Activated CD4-positive, alpha-beta T cell treated with anti-CD3 and anti-CD28 coated beads, Interleukin-10, Interleukin-2, amounts not matched to agents 100 ng/mL and 50 ng/mL, durations not matched to agents 16 hours and 8 hours (primary cell): ENCODE data around the gene ATAD3C.
"Not testable (repeated sequence)": the region's sequence is repeated elsewhere in the genome, so short reads cannot be mapped to it uniquely, and the experiment has no call there.

Experiments
- DNase-seq: peaks from one replicate; pipeline ENCODE4 v3.0.0-alpha.2; 2020

ATAD3C gene

DNA sequence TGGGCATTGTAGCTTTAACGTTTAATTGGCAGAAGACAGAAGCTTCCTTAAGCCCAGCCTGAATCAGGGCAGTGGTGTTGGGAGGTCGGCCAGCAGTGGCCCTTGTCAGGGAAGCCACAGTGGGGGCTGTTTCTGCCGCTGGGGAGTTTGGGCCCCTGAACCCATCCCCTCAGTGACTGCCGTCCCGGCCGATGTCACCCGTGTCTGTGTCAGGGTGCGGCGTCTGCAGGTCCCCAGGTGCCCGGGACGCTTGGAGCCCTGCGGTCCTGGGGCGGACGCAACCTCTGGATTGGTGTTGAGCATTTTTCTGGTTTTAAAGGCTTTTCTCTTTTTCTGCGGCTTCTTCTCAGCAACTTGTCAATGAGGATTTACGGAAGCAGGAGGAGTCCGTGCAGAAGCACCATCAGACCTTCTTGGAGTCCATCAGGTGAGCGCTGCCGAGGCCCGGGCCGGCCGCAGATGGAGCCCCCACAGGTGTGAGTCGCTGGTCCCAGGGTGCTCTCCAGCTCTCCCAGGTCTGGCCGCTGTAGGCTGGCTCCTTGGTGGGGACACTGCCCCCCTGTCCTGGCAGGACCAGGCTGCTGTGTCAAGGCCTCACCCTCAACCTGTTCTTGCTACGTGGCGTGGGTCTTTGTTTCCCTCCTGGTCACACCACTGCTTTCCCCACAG lies 2.3 kb downstream of the ATAD3C start:
- DNase-seq: no peak

- DNase-seq: not testable (repeated sequence)
Measured at GRCh38 chr1:1452365-1452739, 2.9 kb downstream of the ATAD3C start.

GRCh38 chr1:1452882-1453281 lies 3.4 kb downstream of the ATAD3C start:
- no peak for DNase-seq

DNA sequence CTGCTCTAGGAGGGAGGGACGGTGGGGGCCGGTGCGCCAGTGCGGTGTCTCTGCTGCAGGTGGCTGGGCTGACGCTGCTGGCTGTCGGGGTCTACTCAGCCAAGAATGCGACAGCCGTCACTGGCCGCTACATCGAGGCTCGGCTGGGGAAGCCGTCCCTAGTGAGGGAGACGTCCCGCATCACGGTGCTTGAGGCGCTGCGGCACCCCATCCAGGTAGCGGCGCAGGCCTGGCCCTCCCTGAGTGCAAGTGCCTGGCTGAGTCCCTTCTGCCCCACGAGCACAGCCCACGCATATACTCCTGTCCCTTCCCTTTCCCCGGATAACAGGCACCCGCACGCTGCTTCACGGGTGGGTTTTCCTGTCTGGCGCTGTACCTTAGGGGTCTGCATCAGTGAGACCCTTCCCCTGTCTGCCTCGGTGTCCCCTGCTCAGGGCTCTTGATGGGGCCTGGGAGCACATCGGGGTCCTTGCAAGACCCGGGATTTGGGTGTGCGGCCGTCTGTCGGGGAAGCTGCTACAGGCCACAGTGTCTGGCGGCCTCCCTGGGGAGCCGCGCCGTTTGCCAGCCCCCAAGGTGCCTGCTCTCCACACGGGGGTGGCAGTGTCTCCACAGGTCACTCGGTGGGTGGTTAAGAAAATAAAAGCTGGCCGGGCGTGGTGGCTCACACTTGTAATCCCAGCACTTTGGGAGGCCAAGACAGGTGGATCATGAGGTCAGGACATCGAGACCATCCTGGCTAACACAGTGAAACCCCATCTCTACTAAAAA lies 5.0 kb downstream of the ATAD3C start:
- not testable (repeated sequence) for DNase-seq

- DNase-seq: no peak
Measured at GRCh38 chr1:1455366-1455884, 5.9 kb downstream of the ATAD3C start.

- DNase-seq: not testable (repeated sequence)
Measured at GRCh38 chr1:1455934-1456333, 6.4 kb downstream of the ATAD3C start.

GRCh38 chr1:1456683-1457255 lies 7.3 kb downstream of the ATAD3C start:
- DNase-seq: not testable (repeated sequence)

DNA sequence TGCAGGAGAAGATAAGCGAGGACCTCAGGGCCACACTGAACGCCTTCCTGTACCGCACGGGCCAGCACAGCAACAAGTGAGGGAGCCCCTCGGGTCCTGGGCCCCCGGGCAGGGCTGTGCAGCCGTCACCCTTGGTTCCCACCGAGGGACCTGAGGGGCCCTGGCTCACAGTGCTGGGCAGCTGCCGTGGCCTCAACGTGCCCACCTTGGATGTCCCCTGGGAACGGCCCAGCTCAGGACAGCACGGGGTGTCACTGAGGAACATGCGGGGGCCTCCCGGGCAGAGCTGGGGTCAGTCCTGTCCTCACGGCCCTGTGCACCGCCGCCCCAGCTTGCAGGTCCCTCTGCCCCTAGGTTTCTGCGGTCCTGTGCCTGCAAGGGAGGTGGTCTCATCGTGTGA lies 9.7 kb downstream of the ATAD3C start:
- DNase-seq: not testable (repeated sequence)

DNA sequence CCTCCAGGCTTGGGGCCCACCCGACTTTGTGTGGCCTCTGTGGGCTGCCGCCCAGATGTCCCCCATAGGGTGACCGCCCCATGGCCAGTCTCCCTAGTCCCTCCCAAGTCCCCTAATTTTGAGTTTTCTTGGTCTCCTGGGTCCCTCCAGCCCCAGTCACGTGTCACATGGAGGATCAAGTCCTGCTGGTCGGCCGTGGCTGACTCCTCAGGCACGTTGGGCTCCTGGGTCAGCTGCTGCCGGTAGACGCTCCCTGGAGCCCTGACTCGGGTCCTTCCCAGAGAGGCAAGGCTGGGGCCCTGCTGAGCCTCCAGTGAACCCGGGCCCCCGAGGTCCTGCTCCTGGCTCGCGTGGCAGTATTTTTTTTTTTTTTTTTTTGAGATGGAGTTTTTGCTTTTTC lies 10.2 kb downstream of the ATAD3C start:
- DNase-seq: not testable (repeated sequence)

DNA sequence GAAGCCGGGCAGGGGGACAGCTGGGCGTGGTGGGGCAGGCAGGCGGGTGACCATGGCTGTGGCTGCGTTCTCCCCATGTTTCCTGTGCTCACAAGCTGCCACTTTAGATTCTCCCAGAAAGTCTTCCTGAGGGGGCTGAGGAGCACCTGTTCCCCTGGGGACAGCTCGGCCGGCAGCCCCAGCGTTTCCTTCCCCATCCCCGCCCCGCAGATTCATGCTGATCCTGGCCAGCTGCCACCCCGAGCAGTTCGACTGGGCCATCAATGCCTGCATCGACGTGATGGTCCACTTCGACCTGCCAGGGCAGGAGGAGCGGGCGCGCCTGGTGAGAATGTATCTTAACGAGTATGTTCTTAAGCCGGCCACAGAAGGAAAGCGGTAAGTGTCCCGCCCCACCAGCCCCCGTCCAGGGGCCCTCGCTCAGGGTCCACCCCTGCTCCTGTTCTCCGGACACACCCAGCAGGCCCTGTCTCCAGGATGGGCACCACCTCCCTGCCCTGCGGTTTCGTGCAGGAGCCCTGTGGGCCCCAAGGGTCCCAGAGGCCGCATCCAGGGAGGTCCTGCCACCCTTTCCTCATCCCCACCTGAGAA lies 11.1 kb downstream of the ATAD3C start:
- DNase-seq: no peak

DNA sequence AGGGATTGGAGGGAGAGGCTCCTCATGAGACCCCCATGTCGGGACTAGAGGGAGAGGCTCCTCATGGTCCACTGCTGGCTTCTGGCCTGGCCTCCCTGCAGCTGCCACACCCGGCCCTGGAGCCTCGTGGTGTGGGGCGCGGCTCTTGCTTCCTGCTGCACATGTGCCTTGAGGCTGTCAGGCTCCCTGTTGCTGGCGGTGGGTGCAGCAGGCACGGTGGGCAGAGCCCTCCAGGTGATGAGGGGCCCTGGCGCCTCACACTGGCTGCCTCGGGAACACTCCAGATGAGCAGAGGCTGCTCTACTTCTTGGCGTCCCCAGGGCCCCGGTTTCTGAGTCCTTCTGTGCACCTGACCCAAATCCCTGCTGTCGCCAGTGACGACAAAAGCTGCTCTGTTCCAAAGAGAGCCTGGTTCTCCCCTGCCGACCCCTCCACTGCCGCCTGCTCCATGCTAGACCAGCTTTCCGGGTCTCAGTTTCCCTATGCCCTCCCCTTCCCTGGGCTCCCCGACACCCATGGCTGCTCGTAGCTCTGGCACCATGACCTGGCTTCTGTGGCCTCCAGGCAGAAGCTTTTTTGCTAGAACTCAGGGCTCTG lies 12.3 kb downstream of the ATAD3C start:
- no peak for DNase-seq

- no peak for DNase-seq
Measured at GRCh38 chr1:1462318-1462966, 13.0 kb downstream of the ATAD3C start.

DNA sequence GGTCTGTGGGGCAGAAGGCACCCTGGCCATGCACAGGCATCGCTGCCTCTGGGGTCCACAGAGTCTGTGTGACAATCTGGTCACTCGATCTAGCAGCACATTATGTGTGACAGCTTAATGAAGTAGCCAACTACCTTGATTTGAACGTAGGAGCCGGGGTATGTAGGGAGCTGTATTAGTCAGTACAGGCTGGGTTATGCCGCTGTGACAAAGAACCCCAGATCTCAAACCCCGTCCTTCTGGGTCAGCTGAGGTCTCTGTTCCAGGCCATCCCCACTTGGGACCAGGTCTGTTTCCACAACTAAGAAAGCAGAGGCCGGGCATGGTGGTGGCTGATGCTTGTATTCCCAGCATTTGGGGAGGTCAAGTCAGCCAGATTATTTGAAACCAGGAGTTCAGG lies 13.8 kb downstream of the ATAD3C start:
- DNase-seq: no peak

DNA sequence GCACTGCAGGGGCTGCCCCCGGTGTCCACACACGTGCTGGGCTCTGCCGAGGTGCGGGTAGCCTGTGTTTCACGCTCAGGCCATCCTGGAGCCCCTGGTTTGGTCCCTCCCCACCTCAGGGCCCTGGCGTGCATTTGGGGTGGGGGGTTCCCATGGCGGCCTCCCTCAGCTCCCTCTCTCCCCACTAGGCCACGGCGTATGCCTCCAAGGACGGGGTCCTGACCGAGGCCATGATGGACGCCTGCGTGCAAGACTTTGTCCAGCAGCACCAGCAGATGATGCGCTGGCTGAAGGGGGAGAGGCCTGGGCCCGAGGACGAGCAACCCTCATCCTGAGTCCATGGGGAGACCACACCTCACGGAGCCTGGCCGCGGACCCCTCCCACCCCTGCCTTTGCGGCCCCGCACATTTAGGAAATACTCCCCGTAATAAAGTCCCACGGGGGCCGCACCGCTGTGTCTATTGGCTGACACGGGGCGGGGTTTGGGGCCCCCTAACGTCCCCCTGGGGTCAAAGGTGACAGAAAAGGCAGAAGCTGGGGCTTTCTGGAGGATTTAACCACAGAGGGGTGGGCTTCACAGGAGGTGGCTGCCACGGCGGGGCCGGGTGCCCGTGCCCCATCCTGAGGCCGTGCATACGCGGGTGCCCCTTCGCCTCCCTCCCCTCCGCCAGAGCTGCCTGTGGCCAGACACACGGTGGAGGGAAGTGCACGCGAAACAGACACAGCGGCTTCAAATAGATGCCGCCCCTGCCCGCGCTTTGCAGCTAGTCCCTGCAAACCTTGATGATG lies 18.9 kb downstream of the ATAD3C start:
- DNase-seq: not testable (repeated sequence)

- DNase-seq: peak; percentile 19
Measured at GRCh38 chr1:1470626-1471388, 21.3 kb downstream of the ATAD3C start.

DNA sequence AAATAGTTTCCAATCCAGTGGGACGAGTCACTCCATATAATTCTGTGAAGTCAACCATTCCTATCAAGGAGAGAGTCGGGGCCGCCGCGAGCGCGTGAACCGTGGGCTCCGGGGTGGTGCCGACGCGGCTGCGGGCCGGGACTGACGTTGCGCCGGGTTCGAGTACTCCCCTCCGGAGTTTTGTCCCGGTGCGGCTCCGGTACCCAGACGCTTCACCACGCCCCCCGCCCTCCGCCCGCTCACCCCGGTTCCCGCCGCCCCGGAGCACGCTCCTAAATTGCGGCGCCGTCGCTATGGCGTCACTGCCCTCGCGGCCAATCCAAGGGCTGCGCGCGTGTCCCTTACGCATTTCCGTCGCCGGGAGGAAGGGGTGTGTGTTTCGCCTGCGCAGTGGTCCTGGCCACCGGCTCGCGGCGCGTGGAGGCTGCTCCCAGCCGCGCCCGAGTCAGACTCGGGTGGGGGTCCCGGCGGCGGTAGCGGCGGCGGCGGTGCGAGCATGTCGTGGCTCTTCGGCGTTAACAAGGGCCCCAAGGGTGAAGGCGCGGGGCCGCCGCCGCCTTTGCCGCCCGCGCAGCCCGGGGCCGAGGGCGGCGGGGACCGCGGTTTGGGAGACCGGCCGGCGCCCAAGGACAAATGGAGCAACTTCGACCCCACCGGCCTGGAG lies 22.0 kb downstream of the ATAD3C start, which contains the start of gene ATAD3B:
ATAD3B (plus strand) TSS at position 377 of the 664 bp plus-strand sequence; CDS start at position 497, 120 bp downstream.
- peak; percentile 96 for DNase-seq

- not testable (repeated sequence) for DNase-seq
Measured at GRCh38 chr1:1472053-1472876, 22.8 kb downstream of the ATAD3C start.

GRCh38 chr1:1476011-1476410 lies 26.5 kb downstream of the ATAD3C start:
- not testable (repeated sequence) for DNase-seq

DNA sequence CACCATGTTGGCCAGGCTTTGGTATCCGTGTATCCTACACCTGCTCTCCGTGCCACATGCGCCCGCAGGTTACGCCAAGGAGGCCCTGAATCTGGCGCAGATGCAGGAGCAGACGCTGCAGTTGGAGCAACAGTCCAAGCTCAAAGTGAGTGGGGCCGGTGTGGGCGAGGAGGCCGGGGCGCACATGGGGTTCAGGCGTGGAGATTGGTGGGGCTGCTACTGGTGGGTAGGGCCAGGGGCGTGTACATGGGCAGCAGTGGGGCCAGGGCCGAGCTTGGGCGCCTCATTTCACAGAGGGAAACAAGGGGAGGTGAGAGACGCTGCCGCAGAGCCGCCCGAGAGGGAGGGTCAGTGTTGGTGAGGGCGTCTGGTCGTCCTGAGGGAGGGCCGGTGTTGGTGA lies 27.7 kb downstream of the ATAD3C start:
- DNase-seq: no peak
